IMR-90 (cell line): ENCODE measurements around the gene ABCD1. TPM values are rescaled to one million over a fixed set of nuclear protein-coding genes. Genes with fewer than 3 reads are reported as not detected.

Experiments used
- ATAC-seq: fragments of 200-7000 bp; cut with Tn5 transposase; 2 replicates; pipeline ENCODE4 v1.9.1; 2020; ENCODE audit warnings: low read depth, mild to moderate bottlenecking, moderate library complexity
- BruUV-seq: library from RNA; stranded (reverse); fragments of 400-500 nt; replicated peaks from 2 replicates; lab custom pipeline; 2021; lab: Mats Ljungman, UMichigan
- CTCF ChIA-PET: fragments of 300-600 bp; formaldehyde crosslinking; extraction: SDS; loops from one replicate; lab custom pipeline; 2021; ENCODE audit warnings: antibody characterized with exemption; lab: Yijun Ruan, JAX
- POLR2A ChIA-PET: fragments of 300-600 bp; sonication (Branson Sonifier 250); formaldehyde crosslinking; loops from one replicate; lab custom pipeline; 2022; ENCODE audit warnings: antibody characterized with exemption; ENCODE audit not compliant: unreplicated experiment; lab: Charles Lee
- DNase-seq: peaks from one replicate; pipeline ENCODE4 v3.0.0; 2013
- H2AFZ ChIP-seq: replicated peaks from 2 replicates; pipeline ENCODE3; 2013; ENCODE audit warnings: low read length, mild to moderate bottlenecking; ENCODE audit not compliant: poor library complexity
- H2AK5ac ChIP-seq: 2 replicates; pipeline ENCODE4 v1.6.1; 2013; ENCODE audit warnings: low read depth, low read length, inconsistent platforms
- H2AK9ac ChIP-seq: replicated peaks from 2 replicates; pipeline ENCODE3; 2013; ENCODE audit warnings: mild to moderate bottlenecking, low read depth, low read length, moderate library complexity; ENCODE audit not compliant: poor library complexity
- H2BK120ac ChIP-seq: 2 replicates; pipeline ENCODE4 v1.6.1; 2013; ENCODE audit warnings: low read depth, low read length, inconsistent platforms
- H2BK15ac ChIP-seq: 3 replicates; pipeline ENCODE4 v1.6.1; 2013; ENCODE audit warnings: low read depth, low read length, inconsistent platforms
- H2BK20ac ChIP-seq: 2 replicates; pipeline ENCODE4 v1.6.1; 2013; ENCODE audit warnings: low read depth, mild to moderate bottlenecking, inconsistent platforms, low read length, moderate library complexity
- H2BK5ac ChIP-seq: 2 replicates; pipeline ENCODE4 v1.6.1; 2013; ENCODE audit warnings: mild to moderate bottlenecking, low read depth, low read length, inconsistent platforms; ENCODE audit not compliant: poor library complexity, severe bottlenecking
- H3K14ac ChIP-seq: replicated peaks from 2 replicates; pipeline ENCODE4 v1.6.1; 2013; ENCODE audit warnings: low read depth, low read length, inconsistent platforms
- H3K18ac ChIP-seq: 2 replicates; pipeline ENCODE4 v1.6.1; 2013; ENCODE audit warnings: low read depth, low read length, control low read depth
- H3K23ac ChIP-seq: 2 replicates; pipeline ENCODE4 v1.6.1; 2013; ENCODE audit warnings: low read depth, low read length, inconsistent platforms
- H3K27ac ChIP-seq: 2 replicates; pipeline ENCODE4 v1.5.1; 2013; ENCODE audit warnings: mild to moderate bottlenecking, control low read depth, low read length; ENCODE audit not compliant: insufficient read depth
- H3K27me3 ChIP-seq: 2 replicates; pipeline ENCODE4 v1.6.1; 2013; ENCODE audit warnings: low read length; ENCODE audit not compliant: control insufficient read depth, insufficient read depth
- H3K36me3 ChIP-seq: 2 replicates; pipeline ENCODE4 v1.6.1; 2013; ENCODE audit warnings: low read length, mixed read lengths; ENCODE audit not compliant: control insufficient read depth, insufficient read depth
- H3K4ac ChIP-seq: 2 replicates; pipeline ENCODE4 v1.6.1; 2013; ENCODE audit warnings: low read depth, low read length, inconsistent platforms
- H3K4me1 ChIP-seq: 2 replicates; pipeline ENCODE4 v1.6.1; 2013; ENCODE audit warnings: low read length, mixed read lengths; ENCODE audit not compliant: control insufficient read depth, insufficient read depth
- H3K4me2 ChIP-seq: 2 replicates; pipeline ENCODE4 v1.6.1; 2013; ENCODE audit warnings: low read depth, mild to moderate bottlenecking, control low read depth, low read length, moderate library complexity
- H3K4me3 ChIP-seq: 2 replicates; pipeline ENCODE4 v1.5.1; 2013; ENCODE audit warnings: low read depth, mild to moderate bottlenecking, control low read depth, low read length, moderate library complexity; ENCODE audit not compliant: insufficient read depth
- H3K56ac ChIP-seq: 2 replicates; pipeline ENCODE4 v1.6.1; 2013; ENCODE audit warnings: low read length, inconsistent platforms; ENCODE audit not compliant: insufficient read depth; ENCODE audit errors: extremely low read depth
- H3K79me1 ChIP-seq, 2 experiments: 2 replicates each; pipeline ENCODE4 v1.6.1; 2013; ENCODE audit warnings: low read length in 2 of 2, inconsistent platforms in 1 of 2, low read depth in 1 of 2
- H3K9ac ChIP-seq: 2 replicates; pipeline ENCODE4 v1.6.1; 2013; ENCODE audit warnings: low read depth, low read length, control low read depth
- H3K9me1 ChIP-seq: 2 replicates; pipeline ENCODE4 v1.6.1; 2013; ENCODE audit warnings: low read length, inconsistent platforms; ENCODE audit not compliant: insufficient read depth
- H3K9me3 ChIP-seq: 2 replicates; pipeline ENCODE4 v1.6.1; 2013; ENCODE audit warnings: low read length; ENCODE audit not compliant: control insufficient read depth, insufficient read depth
- H4K20me1 ChIP-seq: 2 replicates; pipeline ENCODE4 v1.6.1; 2013; ENCODE audit warnings: low read length, inconsistent platforms; ENCODE audit not compliant: insufficient read depth
- H4K5ac ChIP-seq: 2 replicates; pipeline ENCODE4 v1.6.1; 2013; ENCODE audit warnings: mild to moderate bottlenecking, low read depth, low read length, control low read depth
- H4K8ac ChIP-seq, 2 experiments: 2 replicates each; pipeline ENCODE4 v1.6.1; 2013; ENCODE audit warnings: low read depth in 2 of 2, low read length in 2 of 2, control low read depth in 1 of 2, inconsistent platforms in 1 of 2
- H4K91ac ChIP-seq: 2 replicates; pipeline ENCODE4 v1.6.1; 2013; ENCODE audit warnings: low read depth, low read length, inconsistent platforms; ENCODE audit not compliant: insufficient read depth
- MAFK ChIP-seq: IDR thresholded peaks from 2 replicates; pipeline ENCODE4 v1.6.1; 2012; ENCODE audit warnings: low read depth, low read length, improper control_type of control experiment
- MAZ ChIP-seq: IDR thresholded peaks from 2 replicates; pipeline ENCODE4 v1.6.1; 2012; ENCODE audit warnings: low read depth, mild to moderate bottlenecking, low read length, improper control_type of control experiment, moderate library complexity, borderline replicate concordance
- WGBS, 2 experiments: methylation state at CpG; one replicate each; pipeline versions ENCODE4 v1.1.5 to v1.1.7; 2013; ENCODE audit warnings: missing lambda C conversion rate in 2 of 2; ENCODE audit not compliant: insufficient read length in 1 of 2; ENCODE audit errors: extremely low coverage in 2 of 2; 5-methylcytosine and 5-hydroxymethylcytosine counted together
- dilution Hi-C: fragments of 300-500 bp; cut with HindIII; formaldehyde crosslinking; loops from one replicate; pipeline ENCODE4 v1.14.3; 2018; ENCODE audit warnings: low sequenced_read_pairs; ENCODE audit not compliant: unreplicated experiment
- in situ Hi-C: fragments of 300-500 bp; cut with MboI; formaldehyde crosslinking; loops from 3 replicates; pipeline ENCODE4 v1.14.3; 2019; ENCODE audit warnings: low sequenced_read_pairs, inconsistent platforms, mixed read lengths
- intact Hi-C: fragments of 100-400 bp; cut with micrococcal nuclease; formaldehyde crosslinking; loops from 2 replicates; pipeline ENCODE4 v1.10.0; 2022
- polyA plus RNA-seq, 3 experiments: library from polyadenylated mRNA; depleted of rRNA; stranded (reverse); fragments of >200 nt; gene quantifications; 2 replicates each; pipeline ENCODE4 v1.2.3, GENCODE V29; 2012; ENCODE audit warnings: low replicate concordance in 1 of 3
- total RNA-seq: library from RNA; depleted of rRNA; stranded (reverse); fragments of >200 nt; gene quantifications from 2 replicates; pipeline ENCODE4 v1.2.3, GENCODE V29; 2012

The ABCD1 gene
- total and polyA plus RNA-seq, 2 of the 4 experiments (the other 2 are of a cell fraction): 4.3 to 7.0 TPM

GRCh38 chrX:153726286-153727122, 1.8 kb downstream of the ABCD1 start:
- Histone ChIP-seq H2BK120ac (peak overlapping the region; percentile 75), H3K4me2 (peak overlapping the region; percentile 71), H2AK5ac (peak overlapping the region; percentile 51; the same call in 1 of the 2 replicates), H2AFZ (peak overlapping the region; percentile 71), H4K91ac (peak overlapping the region; percentile 84), H3K18ac (peak overlapping the region; percentile 46; the same call in 1 of the 2 replicates), H3K9ac (peak overlapping the region; percentile 54), H3K56ac (peak overlapping the region; percentile 10; the same call in 1 of the 2 replicates), H3K14ac (peak overlapping the region; percentile 54; the same call in 1 of the 2 replicates), H3K27ac (peak overlapping the region; percentile 71), H4K8ac (peak overlapping the region; percentile 83 to 85; a peak in 3 of 4 replicates), H2BK5ac (peak overlapping the region; percentile 85), H3K9me3 (no peaks in the 10 kb centered on the region; the same call in 1 of the 2 replicates), H3K79me1 (peaks cover 0 to 27% of the 10 kb centered on the region in 2 experiments; a peak in 2 of 4 replicates), H3K4ac (peak overlapping the region; percentile 49), H3K9me1 (0 out of 2 replicates have a peak, but pooled peaks cover 5% of the 10 kb centered on the region), H3K4me3 (peak overlapping the region; percentile 14), H3K23ac (peak overlapping the region; percentile 65; the same call in 1 of the 2 replicates), H2AK9ac (peak overlapping the region; percentile 85), H2BK20ac (no peak overlapping the region), H3K4me1 (peaks cover 17% of the 10 kb centered on the region), H4K20me1 (peaks cover 14% of the 10 kb centered on the region), H4K5ac (peak overlapping the region; percentile 83), H3K27me3 (no peaks in the 10 kb centered on the region), H2BK15ac (no peak overlapping the region; the same call in 2 of the 3 replicates), H3K36me3 (peaks cover 2% of the 10 kb centered on the region; the same call in 1 of the 2 replicates)
- intact Hi-C loops: no loop called here
- TF ChIP-seq MAFK (no peak), MAZ (peak; percentile 30; the same call in 1 of the 2 replicates)
- 37% methylated on average over 19 of the region's 35 CpGs; no CpG with 5 or more reads in 1 of the 2 experiments for WGBS, 2 experiments
- dilution Hi-C loops: no loop called here
- in situ Hi-C loops: no loop called here
- POLR2A ChIA-PET: no interaction called here
- ATAC-seq (peak; percentile 22), DNase-seq (peak; percentile 52)
- BruUV-seq: no TSS peak
- CTCF ChIA-PET: no interaction called here
